Measurements from ENCODE around the gene PRDM16. TPM values are rescaled to one million over a fixed set of nuclear protein-coding genes. Genes with fewer than 3 reads are reported as not detected.

The PRDM16 gene
- total RNA-seq, 1 experiment from 2014 or later: 6.1 TPM

GRCh38 chr1:3323796-3324703 is 255.0 kb downstream of the PRDM16 start:
- TF ChIP-seq SP1 (IDR thresholded peaks at IDR 0.05; ENCODE audit: low read depth) (no peak), CEBPB (IDR thresholded peaks at IDR 0.05; ENCODE audit: low read depth) (no peak), JUND (IDR thresholded peaks at IDR 0.05) (no peak), CTCF (IDR thresholded peaks at IDR 0.05 in 2 of 3, conservative IDR thresholded peaks at IDR 0.05 in 1 of 3; ENCODE audit: borderline replicate concordance in 1 of 3, insufficient read depth in 1 of 3, low read depth in 2 of 3, low read length in 2 of 3) (no peak), RAD21 (IDR thresholded peaks at IDR 0.05; ENCODE audit: low read depth) (no peak), TCF7L2 (IDR thresholded peaks at IDR 0.05; ENCODE audit: borderline replicate concordance, extremely low read depth, insufficient read depth, insufficient read length) (no peak), REST (IDR thresholded peaks at IDR 0.05; ENCODE audit: low read depth) (no peak), EZH2 (IDR thresholded peaks at IDR 0.05) (no peak), ZNF274 (IDR thresholded peaks at IDR 0.05; ENCODE audit: low read depth, low read length) (no peak), ZFX (IDR thresholded peaks at IDR 0.05) (no peak), FOSL1 (IDR thresholded peaks at IDR 0.05; ENCODE audit: low read depth) (no peak)
- TF ChIP-seq, protein P1, sequence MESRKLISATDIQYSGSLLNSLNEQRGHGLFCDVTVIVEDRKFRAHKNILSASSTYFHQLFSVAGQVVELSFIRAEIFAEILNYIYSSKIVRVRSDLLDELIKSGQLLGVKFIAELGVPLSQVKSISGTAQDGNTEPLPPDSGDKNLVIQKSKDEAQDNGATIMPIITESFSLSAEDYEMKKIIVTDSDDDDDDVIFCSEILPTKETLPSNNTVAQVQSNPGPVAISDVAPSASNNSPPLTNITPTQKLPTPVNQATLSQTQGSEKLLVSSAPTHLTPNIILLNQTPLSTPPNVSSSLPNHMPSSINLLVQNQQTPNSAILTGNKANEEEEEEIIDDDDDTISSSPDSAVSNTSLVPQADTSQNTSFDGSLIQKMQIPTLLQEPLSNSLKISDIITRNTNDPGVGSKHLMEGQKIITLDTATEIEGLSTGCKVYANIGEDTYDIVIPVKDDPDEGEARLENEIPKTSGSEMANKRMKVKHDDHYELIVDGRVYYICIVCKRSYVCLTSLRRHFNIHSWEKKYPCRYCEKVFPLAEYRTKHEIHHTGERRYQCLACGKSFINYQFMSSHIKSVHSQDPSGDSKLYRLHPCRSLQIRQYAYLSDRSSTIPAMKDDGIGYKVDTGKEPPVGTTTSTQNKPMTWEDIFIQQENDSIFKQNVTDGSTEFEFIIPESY (IDR thresholded peaks at IDR 0.05; ENCODE audit: extremely low read depth, insufficient replicate concordance, low read length): no peak
- TF ChIP-seq, protein P2, sequence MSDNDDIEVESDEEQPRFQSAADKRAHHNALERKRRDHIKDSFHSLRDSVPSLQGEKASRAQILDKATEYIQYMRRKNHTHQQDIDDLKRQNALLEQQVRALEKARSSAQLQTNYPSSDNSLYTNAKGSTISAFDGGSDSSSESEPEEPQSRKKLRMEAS (IDR thresholded peaks at IDR 0.05): no peak
- TF ChIP-seq, protein P3, sequence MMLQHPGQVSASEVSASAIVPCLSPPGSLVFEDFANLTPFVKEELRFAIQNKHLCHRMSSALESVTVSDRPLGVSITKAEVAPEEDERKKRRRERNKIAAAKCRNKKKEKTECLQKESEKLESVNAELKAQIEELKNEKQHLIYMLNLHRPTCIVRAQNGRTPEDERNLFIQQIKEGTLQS (IDR thresholded peaks at IDR 0.05): no peak
- no peaks in the 10 kb centered on the region for H3K9me2 ChIP-seq (ENCODE audit: insufficient read depth)
- H4K20me1 ChIP-seq (ENCODE audit: insufficient read depth): no peaks in the 10 kb centered on the region
- ChIA-PET POLR2A (no interaction called here), RAD21 (ENCODE audit: low non-redundant PET in 1 of 2, low total read pairs in 2 of 2, uncharacterized antibody in 2 of 2, unreplicated experiment in 2 of 2) (no interaction called here), CTCF (no interaction called here)
- no peak overlapping the region for H3K4me3 ChIP-seq (replicated peaks in 1 of 2; ENCODE audit: low read depth in 1 of 2, low read length in 2 of 2)
- H3K36me3 ChIP-seq (ENCODE audit: control insufficient read depth in 1 of 2, insufficient read depth in 2 of 2, low read length in 2 of 2): no peaks in the 10 kb centered on the region
- H3K79me2 ChIP-seq (ENCODE audit: insufficient read depth, low read length): no peaks in the 10 kb centered on the region
- no peak overlapping the region for H3K9ac ChIP-seq (ENCODE audit: low read length)
- no peak overlapping the region for H3K4me2 ChIP-seq (ENCODE audit: low read length)
- no peak overlapping the region for H3K27ac ChIP-seq (ENCODE audit: low read depth, low read length)
- H3K9me3 ChIP-seq (ENCODE audit: control insufficient read depth in 1 of 2, insufficient read depth in 1 of 2, low read depth in 1 of 2, low read length in 2 of 2): no peaks in the 10 kb centered on the region
- peaks cover 22 to 27% of the 10 kb centered on the region in 2 experiments for H3K4me1 ChIP-seq (ENCODE audit: control insufficient read depth in 1 of 2, insufficient read depth in 2 of 2, low read length in 2 of 2)
- no peak for DNase-seq (ENCODE audit: low read depth, low spot score)
- ATAC-seq: no peak
- H2AFZ ChIP-seq (ENCODE audit: low read depth, low read length, poor library complexity, severe bottlenecking): no peak overlapping the region
- no TSS peak for BruUV-seq (replicated peaks)
- intact Hi-C loops (cut with micrococcal nuclease): loop anchor here (10.0 kb wide), 1 partner anchor 249 kb away; no protein-coding TSS in a partner anchor
- H3K27me3 ChIP-seq (ENCODE audit: insufficient read depth, low read length): no peaks in the 10 kb centered on the region
